H54 (cell line): Measurements from ENCODE around the gene GALK2.

ENCODE experiments used
- DNase-seq: peaks from one replicate; pipeline ENCODE4 v3.0.0; 2011; ENCODE audit warnings: low spot score, mixed read lengths; ENCODE audit not compliant: insufficient read length
- FAIRE-seq: peaks from 3 replicates; lab custom pipeline; 2011; peaks lifted over from hg19 to GRCh38; lab: Jason Lieb, UNC
- POLR2A ChIP-seq: IDR thresholded peaks from 2 replicates; pipeline ENCODE4 v1.6.1; 2011; ENCODE audit warnings: low read depth, mild to moderate bottlenecking, low read length

Gene GALK2

GRCh38 chr15:49296258-49296657, 126.2 kb downstream of the GALK2 start:
- FAIRE-seq (no peak), DNase-seq (no peak)
- no peak for TF ChIP-seq POLR2A

- no peak for FAIRE-seq
- no peak for TF ChIP-seq POLR2A
Observed at GRCh38 chr15:49297584-49297983, 127.5 kb downstream of the GALK2 start.

GRCh38 chr15:49300856-49301255, 130.8 kb downstream of the GALK2 start:
- no peak for TF ChIP-seq POLR2A
- DNase-seq = no peak
- no peak for FAIRE-seq

More at GRCh38 chr15:49297584-49297983, 127.5 kb downstream of the GALK2 start:
- no peak for DNase-seq

GRCh38 chr15:49301562-49301961, 131.5 kb downstream of the GALK2 start:
- no peak for FAIRE-seq

GRCh38 chr15:49303003-49303402, 133.0 kb downstream of the GALK2 start:
- no peak for FAIRE-seq
- no peak for DNase-seq
- no peak for TF ChIP-seq POLR2A

More at GRCh38 chr15:49301562-49301961, 131.5 kb downstream of the GALK2 start:
- TF ChIP-seq POLR2A = no peak
- DNase-seq = no peak

GRCh38 chr15:49306551-49306950, 136.5 kb downstream of the GALK2 start:
- DNase-seq (no peak), FAIRE-seq (no peak)
- TF ChIP-seq POLR2A = no peak

- no peak for TF ChIP-seq POLR2A
- FAIRE-seq (no peak), DNase-seq (no peak)
Observed at GRCh38 chr15:49308686-49309085, 138.6 kb downstream of the GALK2 start.

GRCh38 chr15:49309889-49310288, 139.8 kb downstream of the GALK2 start:
- DNase-seq (no peak), FAIRE-seq (no peak)
- no peak for TF ChIP-seq POLR2A

GRCh38 chr15:49313650-49314049, 143.6 kb downstream of the GALK2 start:
- FAIRE-seq (no peak), DNase-seq (peak; percentile 1)
- no peak for TF ChIP-seq POLR2A

GRCh38 chr15:49314716-49315115, 144.7 kb downstream of the GALK2 start:
- no peak for TF ChIP-seq POLR2A
- FAIRE-seq (no peak), DNase-seq (no peak)

GRCh38 chr15:49315391-49315823, 145.4 kb downstream of the GALK2 start:
- FAIRE-seq (no peak), DNase-seq (no peak)
- TF ChIP-seq POLR2A = no peak

GRCh38 chr15:49320351-49320750, 150.3 kb downstream of the GALK2 start:
- FAIRE-seq (no peak), DNase-seq (no peak)
- no peak for TF ChIP-seq POLR2A

GRCh38 chr15:49323207-49323606, 153.2 kb downstream of the GALK2 start:
- FAIRE-seq (no peak), DNase-seq (no peak)

GRCh38 chr15:49327927-49328326, 157.9 kb downstream of the GALK2 start:
- TF ChIP-seq POLR2A = no peak
- no peak for DNase-seq
- no peak for FAIRE-seq

More at GRCh38 chr15:49323207-49323606, 153.2 kb downstream of the GALK2 start:
- no peak for TF ChIP-seq POLR2A

- FAIRE-seq (no peak), DNase-seq (no peak)
- no peak for TF ChIP-seq POLR2A
Observed at GRCh38 chr15:49328941-49329340, 158.9 kb downstream of the GALK2 start.
